GM19468 (cell line): Measurements from ENCODE around the gene IL4.

Source experiments
- ATAC-seq: cut with Tn5 transposase; IDR thresholded peaks from one replicate; pipeline ENCODE4 v1.9.1; 2021; ENCODE audit warnings: mild to moderate bottlenecking, moderate library complexity, moderate number of reproducible peaks; ENCODE audit not compliant: unreplicated experiment; ENCODE audit errors: extremely low read depth

Gene IL4

DNA sequence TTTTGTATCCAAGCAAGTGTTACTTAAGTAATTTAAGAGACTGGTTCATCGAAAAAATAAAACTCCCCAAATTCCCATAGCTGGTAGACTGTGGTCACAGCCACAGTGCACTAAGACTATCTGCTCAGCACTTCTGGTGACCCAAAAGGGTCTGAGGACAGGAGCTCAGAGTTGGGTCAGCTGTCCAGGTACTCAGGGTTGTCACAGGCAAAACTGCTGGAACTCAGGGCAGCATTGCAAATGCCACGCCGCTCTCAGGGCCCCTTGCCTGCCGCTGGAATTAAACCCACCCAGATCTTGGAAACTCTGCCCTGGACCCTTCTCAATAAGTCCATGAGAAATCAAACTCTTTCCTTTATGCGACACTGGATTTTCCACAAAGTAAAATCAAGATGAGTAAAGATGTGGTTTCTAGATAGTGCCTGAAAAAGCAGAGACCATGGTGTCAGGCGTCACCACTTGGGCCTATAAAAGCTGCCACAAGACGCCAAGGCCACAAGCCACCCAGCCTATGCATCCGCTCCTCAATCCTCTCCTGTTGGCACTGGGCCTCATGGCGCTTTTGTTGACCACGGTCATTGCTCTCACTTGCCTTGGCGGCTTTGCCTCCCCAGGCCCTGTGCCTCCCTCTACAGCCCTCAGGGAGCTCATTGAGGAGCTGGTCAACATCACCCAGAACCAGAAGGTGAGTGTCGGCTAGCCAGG, 16.0 kb upstream of the IL4 start, which contains the start of gene IL13:
Gene IL13 (plus strand): TSS at position 498 of the 705 bp plus-strand sequence. CDS start 14 bp downstream, at position 512.
- ATAC-seq = no peak

DNA sequence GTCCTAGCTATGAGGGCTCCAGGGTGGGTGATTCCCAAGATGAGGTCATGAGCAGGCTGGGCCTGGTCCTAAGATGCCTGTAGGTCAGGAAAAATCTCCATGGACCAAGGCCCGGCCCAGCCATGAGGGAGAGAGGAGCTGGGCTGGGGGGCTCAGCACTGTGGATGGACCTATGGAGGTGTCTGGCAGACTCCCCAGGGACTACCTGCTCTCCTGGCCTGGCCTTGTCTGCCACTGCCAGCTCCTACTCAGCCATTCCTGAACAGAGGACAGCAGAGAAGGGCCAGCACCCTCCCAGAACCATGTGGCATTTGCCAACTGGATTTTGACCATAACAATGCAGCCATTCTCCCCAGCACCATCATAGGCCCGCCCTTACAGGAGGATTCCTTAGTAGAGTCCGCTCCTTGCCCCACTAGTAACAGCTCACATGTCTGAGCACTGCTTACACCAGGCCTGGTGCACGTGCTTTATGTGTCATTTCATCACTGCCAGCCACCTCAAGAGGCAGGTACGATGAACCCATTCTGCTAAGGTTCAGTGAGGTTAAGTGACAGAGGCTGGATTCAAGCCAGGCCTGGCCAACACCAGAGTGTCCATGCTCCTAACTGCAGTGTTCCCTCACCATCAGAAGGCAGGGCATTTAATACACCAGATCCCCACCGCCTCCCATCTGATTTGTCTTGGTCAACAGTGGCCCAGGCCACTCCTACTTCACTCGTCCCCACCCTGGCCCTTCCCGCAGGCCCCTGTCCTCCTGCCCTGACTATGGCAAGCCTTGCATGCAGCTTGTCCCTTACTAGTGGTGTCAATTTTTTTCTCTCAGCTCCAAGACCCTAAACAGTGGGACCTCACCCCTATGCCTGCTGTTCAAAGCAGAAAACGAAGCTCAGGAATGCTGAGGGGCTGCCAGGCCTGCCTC, 15.1 kb upstream of the IL4 start:
- no peak for ATAC-seq

DNA sequence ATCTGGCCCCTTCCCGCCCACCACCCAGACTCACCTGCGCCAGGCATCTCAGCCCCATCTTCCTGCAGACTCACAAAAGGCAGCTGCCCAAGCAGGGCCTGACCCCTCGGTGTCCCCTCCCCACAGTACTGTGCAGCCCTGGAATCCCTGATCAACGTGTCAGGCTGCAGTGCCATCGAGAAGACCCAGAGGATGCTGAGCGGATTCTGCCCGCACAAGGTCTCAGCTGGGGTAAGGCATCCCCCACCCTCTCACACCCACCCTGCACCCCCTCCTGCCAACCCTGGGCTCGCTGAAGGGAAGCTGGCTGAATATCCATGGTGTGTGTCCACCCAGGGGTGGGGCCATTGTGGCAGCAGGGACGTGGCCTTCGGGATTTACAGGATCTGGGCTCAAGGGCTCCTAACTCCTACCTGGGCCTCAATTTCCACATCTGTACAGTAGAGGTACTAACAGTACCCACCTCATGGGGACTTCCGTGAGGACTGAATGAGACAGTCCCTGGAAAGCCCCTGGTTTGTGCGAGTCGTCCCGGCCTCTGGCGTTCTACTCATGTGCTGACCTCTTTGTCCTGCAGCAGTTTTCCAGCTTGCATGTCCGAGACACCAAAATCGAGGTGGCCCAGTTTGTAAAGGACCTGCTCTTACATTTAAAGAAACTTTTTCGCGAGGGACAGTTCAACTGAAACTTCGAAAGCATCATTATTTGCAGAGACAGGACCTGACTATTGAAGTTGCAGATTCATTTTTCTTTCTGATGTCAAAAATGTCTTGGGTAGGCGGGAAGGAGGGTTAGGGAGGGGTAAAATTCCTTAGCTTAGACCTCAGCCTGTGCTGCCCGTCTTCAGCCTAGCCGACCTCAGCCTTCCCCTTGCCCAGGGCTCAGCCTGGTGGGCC, 13.9 kb upstream of the IL4 start:
- no peak for ATAC-seq

DNA sequence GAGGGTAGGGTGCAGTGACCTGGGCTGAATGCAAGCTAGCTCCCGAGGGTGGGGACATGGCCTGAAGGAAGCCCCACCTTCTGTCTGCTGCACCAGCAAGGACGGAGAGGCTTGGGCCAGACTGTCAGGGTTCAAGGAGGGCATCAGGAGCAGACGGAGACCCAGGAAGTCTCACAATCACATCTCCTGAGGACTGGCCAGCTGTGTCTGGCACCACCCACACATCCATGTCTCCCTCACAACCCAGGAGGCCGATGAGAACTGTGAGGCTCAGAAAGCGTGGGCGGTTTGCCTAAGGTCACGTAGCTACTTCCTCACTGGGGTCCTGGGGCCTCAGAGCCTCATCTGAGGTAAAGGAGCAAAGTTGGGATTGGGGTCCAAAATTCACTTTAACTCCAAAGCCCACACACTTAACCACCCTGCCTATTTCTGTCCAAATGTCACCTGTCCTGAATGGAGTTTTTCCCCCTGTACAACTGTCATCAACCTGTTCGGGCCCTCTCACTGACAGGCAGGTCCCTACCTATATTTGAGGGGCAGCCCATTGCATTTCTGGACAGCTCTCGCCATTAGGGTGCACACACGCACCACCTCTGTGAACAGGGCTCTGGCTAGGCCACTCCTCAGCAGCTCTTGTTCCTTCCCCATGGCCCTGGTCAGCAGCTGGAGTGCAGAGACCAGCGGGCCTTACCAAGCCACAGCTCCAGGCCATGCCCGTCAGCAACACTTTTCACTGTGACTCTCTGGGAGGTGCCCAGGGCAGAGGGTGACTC, 12.4 kb upstream of the IL4 start:
- no peak for ATAC-seq

DNA sequence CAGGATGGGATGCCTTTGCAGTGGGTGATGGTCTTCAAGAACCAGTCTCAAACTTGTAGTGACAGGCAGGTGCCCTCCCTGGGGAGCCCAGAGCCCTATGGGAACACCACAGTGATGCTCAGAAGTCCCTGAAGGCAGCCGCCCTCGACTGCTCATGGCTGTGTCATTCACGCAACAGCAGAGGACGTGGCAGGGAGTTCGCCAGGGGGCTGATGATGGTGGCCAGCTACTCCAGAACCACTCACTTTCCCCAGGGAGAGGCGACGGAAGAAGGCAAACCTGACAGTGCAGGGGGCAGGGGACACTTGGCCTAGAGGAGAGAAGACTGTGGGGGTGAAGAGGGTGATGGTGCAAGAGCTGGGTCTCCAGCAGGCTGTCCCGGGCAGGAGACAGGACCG, 11.8 kb upstream of the IL4 start:
- no peak for ATAC-seq

DNA sequence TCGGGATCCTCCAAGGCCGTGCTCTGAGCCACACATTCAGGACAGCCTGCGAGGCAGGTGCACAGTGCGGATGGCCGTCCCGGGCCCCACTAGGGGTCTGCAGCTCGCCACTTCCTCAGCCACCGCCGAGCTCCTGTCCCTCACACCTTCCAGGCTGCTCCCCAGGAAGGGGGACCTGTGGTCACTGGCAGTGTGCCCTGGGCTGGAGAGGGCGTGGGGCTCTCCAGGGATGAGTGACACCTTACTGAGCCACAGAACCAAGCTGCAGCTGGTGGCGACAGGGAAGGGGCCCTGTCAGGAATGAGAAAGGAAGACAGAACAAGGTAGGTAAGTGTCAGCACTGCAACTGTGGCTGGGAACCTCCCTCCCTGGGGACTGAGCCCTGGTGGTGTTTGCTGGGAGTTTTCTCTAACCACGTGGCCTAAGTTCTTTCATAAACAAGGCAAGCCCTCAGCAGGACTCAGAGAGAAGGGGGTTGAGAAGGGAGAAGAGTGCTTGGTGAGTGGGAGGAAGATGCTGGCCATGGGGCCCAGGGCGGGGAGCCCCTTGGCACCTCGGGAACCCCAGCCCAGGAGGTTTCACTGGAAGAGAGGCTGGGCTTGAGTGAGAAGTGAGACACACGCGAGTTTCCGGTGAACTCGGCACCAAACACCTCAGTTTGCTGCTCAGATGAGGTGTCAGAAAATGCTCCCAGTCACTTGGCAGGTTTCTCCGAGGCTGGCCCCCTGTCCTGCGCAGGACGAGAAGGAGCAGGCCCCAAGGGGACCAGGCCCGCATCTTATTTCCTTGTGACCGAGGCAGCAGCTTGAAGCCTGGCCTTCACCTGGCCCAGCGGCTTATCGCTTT, 10.6 kb upstream of the IL4 start:
- peak; percentile 34 for ATAC-seq

DNA sequence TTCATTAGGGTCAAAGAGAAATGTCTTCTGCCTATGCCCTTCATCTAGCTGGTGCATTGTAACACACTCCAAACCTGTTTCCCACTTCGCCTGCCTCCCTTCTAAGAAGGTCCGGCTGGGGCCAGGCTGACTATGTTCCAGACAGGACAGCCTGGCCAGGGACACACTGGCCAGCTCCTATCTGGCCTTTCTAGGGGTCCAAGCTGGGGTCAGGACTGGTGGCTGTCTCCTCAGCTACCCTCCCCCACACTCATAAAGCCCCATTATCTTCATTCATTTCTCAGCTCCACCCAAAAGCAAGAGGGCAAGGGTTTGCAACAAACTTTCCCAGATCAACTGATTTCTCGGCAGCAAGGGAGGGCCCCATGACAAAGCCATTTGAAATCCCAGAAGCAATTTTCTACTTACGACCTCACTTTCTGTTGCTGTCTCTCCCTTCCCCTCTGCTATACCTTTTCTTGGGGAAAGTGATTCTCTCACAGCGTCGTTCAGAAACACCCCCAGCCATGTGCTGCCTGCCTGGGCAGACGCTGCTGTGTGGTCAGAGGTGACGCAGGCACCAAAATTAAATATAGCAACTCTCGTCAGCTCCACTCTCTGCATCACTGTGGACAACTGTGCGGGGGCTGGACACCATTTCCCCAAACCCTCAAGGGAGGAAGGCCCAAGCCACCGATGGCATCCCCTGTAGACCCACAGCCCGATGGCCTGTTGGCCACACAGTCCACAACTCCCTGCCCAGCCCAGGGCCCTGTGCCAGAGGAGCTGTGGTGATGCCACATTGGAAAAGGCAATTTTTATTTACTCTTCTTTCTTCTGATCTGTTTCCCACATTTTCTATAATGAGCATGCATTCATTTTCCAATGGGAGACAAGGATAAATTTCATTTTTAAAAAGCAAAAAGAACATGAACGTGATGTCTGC, 9.8 kb upstream of the IL4 start:
- ATAC-seq = peak; percentile 40

DNA sequence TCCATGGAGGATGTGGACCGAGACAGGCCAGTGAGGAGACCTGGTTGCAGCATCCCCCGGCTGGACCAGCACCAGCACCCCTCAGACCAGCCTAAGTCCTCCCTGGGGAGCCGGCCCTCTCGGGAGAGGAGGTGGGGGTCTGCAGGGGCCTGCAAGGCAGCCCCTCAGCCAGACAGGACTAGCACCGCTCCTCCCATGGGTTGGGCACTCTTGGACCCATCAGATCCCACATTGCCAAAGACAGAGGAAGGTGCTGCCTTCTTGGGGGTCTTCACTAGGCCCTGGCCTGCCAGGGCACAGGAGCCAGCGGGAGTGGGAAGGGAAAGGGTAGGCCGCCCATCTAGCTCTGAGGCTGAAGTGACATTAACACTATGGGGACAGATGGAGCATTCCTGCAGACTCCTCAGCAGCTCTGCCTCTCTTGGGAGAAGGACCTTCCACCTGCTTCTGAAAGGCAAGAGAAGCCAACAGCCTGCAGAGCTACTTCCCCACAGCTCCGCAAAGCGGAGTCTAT, 9.0 kb upstream of the IL4 start:
- no peak for ATAC-seq

DNA sequence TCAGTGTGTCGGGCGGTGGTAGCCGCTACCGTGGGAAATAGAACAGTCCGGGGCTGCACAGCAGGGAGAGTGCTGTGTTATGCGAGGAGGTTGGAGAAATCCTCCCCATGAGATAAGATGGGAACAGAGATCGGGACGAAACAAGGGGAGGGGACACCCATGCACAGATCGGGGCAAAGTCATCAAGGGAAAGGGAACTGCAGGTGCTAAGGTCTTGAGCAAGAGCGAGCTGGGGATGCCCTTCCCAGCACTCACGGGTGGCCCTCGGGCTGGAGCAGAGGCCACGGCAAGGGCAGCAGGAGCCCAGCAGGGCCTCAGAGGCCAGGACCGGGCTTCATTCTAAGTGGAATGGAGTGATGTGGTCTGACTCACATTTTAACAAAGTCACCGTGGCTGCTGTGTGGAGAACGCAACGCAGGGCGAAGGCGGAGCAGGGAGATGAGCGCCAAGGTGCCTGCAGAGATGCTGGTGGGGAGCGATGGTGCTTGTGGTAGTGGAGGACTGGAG, 8.2 kb upstream of the IL4 start:
- ATAC-seq = no peak

DNA sequence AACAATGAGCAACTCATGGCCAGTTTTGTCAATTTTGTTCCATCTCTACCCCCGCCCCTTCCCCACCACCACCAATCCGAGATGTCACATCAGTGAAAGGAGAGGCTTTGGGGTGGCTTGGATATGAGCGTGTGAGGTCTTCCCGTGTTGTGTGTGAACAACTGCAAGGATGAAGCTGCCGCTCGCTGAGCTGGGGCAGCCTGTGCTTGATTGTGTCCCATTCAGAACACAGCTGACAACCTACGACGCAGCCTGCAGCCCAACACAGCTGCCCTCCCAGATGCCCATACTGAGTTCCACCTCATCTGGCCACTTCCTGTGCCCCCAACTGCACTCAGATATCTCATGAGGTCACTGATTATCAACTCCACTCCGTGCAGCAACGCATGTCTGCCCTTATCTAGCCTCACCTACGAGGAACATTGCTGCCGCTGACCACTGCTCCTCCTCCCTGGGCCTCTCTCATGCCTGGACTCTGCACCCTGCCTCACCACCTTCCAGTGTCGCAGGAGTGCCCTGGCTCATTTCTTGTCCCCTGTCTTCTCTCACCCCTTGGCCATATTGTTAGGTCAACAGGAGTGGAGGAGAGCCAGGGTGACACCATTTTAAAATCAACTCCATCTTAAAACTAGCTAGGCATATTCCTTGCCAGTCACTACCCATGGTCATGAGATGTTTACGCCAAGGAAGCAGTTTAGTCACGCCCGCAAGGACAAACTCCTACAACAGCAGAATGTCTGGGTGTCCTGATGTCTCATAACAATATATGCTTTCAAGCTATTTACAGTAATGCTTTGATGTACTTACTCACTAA, 7.3 kb upstream of the IL4 start:
- no peak for ATAC-seq

DNA sequence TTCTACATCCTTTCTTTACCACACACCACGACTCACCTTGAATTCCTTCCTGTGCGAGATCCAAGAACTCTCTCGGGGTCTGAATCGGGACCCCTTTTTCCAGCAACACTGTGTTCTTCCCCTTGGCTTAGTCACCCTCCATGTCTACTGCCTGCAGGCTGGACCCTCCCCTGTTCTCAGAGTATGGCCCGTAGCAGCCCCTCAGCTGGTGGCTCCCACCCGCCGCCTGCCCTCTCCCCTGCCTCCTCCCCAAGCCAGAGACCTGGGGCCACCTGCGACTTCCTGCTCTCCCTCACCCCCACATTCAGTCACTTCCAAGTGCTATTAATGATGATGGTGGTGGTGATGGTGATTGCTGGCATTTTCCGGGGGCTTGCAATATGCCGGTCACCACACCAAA, 6.5 kb upstream of the IL4 start:
- no peak for ATAC-seq

DNA sequence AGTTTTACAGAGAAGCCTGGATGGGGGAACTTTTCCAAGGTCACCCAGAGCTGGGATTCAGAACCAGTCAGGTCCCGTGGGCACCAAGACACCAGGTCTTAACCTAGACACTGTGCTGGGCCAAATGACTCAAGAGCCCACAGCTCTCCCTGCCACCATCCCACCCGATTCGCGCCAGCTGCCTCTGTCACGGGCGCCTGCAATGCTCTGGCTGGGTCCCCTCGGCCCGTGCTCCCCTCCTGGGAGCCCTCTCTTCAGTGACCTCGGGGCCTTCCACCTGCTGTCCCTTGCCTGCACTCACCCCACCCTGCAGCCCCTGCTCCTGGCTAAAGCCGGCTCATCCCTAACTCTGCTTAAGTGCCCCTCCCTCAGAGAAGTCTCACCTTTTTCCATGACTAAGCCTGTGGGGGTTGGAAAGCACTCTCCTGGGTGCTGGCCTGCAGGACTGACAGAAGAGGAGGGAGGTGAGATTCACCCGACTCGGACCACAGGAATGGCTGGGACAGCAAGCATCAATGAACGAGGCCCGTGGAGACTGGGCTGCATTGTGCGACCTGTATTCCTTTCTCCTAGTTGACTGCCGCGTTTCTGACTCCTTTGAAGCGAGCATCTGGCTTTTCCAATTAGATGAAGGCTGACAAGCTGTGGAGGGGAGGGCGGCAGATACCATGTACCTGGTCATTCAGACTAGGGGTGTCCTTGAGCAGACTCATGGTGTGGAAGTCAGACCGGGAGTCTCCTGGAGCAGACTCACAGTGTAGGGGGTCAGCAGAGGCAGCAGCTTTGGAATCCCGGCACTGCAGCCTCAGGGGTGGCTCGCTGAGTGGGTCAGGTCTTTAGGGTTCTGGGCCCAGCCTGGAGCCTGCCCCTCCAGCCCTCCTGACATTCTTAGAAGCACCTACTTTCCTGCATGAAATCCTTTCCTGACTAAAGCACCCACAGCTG, 5.8 kb upstream of the IL4 start:
- no peak for ATAC-seq

DNA sequence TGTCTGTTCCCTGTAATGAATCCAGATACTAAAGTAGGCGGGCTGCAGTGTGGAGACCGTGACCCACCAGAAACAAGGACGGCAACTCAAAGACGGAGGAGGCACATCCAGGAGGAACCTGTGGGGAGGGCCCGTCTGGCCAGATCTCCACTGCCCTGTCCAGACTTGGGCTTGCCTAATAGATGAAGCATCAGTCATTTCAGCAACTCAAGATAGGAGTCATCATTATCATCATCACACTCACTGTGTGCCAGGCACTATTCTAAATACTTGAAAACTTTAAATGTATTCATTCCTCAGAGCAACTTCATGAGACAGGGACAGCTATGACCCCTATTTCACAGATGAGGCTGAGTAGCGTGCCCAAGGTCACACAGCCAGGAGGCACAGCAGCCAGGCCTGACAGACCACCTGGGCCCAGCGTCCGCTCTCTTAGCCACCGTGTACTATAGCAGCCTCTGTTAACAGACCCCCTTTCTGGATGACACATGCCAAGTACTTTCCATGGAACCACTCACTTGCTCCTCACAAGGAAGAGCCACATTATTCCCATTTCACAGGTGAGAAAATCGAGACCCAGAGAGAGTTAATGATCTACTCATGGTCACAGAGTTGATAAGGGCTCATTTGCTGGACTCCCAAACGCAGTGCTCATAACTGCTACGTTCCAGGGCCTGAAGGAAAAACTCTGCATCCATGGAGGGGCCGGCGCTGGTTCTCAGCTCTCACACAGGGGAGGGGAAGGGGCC, 4.9 kb upstream of the IL4 start:
- no peak for ATAC-seq

DNA sequence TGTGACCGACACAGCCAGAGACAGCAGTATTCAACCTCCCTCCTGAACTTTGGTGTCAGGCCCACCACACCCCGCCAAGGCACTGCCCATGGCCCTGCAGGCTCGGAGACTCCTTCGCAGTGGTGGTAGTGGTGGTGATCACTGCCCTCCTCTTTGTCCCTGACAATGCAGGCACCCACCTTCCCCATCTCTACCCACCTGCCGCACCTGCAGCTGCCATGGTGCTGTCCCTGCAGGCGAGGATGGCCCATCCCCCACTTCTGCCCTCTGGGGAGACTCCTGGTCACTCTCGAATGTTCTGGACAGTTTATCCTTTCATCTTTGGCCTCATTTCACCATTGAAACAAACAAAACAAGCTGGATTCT, 4.4 kb upstream of the IL4 start:
- no peak for ATAC-seq
